Measurements from ENCODE around the gene IL12B. TPM values are rescaled to one million over a fixed set of nuclear protein-coding genes. Genes with fewer than 3 reads are reported as not detected.

The IL12B gene
- total RNA-seq, 1 donor from 2014 or later: not detected

Other genes starting within 250 kb of the IL12B start
- gene EBF1, start 230.6 kb downstream of the IL12B start, total RNA-seq: 8.9 TPM
- 220 TPM for gene RNF145, start 120.9 kb downstream of the IL12B start, total RNA-seq
- gene UBLCP1, start 67.2 kb downstream of the IL12B start, total RNA-seq: 25.0 TPM